GM21529 (cell line): ENCODE results near the gene ATG4C.
"Not testable (repeated sequence)": the region's sequence is repeated elsewhere in the genome, so short reads cannot be mapped to it uniquely, and the experiment has no call there.

Experiments used
- ATAC-seq: cut with Tn5 transposase; IDR thresholded peaks from one replicate; pipeline ENCODE4 v1.9.1; 2021; ENCODE audit not compliant: unreplicated experiment

The ATG4C gene

DNA sequence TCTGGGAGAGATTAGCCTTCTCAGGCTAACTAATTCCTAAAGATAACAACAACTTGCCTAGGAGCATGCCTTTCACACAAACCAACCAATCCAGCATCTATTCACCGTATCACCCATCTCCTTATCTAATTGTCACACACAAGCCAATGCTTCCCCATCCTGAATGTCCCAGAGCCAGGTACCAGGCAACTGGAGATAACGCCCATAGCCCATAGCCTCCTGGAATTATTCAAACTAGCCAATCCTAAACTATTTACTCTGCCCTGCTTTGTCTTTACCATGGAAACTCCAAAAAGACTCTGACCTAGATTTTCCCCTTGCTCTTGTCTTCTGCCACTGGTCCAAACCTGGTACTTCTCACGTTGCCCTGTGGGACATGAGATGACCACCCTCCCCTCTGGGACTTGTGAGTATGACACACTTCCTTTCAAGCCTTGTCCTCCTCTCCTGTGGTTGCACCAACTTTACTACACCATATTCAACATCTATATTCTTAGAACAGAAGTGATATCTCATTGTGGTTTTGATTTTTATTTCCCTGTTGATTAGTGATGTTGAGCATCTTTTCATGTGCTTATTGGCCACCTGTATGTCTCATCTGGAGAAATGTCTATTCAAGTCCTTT, 8.8 kb upstream of the ATG4C start:
- ATAC-seq = no peak

DNA sequence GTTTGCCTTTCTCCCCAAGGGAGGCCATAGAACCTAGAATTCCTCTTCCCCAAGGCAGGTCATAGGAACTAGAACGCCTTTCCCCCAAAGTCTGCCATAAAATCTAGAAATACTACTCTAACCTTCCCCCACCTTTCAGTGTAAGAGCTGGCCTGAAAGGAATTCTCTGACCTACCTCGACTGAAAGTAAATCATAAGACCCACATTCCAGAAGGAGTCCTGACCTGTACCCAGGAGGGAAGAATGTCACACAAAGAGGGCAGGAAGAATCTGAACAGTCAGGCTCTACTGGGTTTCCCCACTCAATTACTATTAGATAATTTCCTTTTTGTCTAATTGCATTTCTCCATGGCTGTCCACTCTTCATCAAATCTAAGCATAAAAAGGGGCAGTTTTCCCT, 5.7 kb upstream of the ATG4C start:
- no peak for ATAC-seq

DNA sequence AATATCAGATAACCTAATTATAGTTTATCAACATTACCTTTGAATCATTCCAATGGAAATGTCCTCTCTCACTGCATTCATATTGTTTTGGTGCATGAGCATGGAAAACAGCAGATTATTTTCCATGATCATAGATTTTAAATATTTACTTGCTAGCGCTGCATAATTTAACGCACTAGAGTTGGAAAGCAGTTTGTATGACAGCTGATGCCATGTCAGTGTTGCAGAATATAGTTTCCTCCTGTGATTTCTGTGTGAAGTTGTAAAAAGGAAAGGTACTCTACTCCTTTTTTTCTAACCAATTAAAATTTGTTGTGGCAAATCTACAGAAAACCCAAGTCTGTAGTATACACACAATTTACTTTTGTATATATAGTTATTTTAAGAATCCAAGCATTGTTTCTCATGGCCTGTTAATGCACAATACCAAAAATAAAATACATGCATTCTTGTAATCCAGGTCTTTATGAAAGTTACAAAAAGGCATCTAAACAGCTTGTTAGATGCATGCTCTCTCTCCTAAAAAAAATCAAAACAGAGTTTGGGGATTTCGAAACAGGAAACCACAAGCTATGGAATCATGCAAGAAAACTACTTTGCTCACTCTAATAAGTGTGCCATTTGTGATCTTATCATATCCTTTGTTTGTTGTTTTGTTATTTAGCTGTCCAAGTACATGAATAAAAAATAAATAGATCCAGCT, 1.9 kb upstream of the ATG4C start:
- no peak for ATAC-seq

DNA sequence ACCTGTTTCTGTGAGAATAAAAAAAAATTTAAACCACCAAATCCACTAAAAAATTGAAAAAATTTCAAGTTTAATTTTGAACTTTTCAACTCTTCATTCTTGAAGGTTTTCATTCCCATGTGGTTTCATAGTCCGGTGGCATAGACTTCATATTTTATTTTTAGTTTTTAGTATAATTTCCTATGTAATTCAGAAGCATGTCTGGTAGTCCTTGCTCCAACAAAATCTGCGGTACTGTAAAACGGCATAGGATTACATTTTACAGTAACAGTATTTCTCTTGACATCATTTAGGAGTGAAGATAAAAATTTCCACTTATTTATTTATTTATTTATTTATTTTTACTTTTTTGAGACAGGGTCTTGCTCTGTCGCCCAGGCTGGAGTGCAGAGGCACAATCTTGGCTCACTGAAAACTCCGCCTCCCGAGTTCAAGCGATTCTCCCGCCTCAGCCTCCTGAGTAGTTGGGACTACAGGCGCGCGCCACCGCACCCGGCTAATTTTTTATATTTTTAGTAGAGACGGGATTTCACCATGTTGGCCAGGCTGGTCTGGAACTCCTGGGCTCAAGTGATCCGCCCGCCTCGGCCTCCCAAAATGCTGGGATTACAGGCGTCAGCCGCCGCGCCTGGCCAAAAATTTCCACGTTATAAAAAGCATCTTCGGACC, 1.3 kb upstream of the ATG4C start:
- ATAC-seq = not testable (repeated sequence)

DNA sequence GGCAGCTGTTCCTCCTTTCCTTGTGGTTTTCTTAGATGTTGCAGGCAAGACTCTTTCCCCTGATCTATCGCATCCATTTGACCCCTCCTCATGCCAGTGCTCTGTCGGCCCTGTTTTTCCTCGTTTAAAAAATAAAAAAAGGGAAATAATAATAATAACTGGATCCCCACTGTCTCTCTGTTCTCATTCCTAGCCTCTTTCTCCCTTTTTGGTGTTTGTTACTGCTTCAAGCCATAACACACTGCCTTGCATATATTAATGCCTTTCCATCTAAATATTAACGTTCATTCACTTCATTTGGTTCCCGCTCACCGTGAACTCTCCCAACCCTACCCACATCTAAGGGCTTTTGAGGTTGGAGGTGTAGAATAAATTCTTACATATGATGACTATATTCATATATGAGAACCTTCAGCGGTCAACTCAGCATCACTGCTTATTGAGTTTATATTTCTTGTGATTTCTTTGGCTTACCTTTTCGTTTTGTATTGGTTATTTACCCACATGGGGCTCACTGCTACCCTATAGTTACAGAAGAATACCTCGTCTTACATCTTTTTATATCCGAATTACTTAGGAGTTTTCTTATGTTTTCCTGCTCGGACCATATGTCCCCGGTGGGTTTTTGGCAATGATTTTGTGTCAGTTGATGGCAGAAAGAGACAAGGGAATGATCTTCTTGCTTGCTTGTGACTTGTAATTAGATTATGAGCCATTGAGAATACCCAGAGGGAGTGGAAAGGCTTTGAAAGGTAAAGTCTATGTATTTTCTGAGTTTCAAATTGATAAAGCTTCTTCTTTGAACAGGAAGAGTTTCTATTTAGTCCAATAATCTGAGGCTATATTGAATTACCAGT, 805 bp downstream of the ATG4C start:
- ATAC-seq = peak; percentile 25

DNA sequence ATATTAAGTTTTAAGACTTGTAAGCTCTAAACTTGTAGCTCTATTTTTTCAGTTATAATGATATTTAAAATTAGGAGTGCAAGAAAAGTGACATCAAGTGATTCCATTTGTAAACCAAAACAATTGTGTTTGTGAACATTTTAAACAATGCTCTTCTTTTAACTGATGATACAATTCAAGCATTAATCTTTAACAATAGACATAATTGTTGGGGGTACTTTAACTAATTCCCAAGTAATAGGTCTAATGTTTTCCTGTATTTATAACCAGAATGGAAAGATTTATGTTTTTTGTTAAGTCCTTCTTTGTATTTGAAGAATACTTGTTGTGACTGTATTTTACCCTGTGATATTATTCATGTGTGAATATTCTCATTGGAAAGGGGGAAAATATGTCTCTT, 6.8 kb downstream of the ATG4C start:
- ATAC-seq = no peak

DNA sequence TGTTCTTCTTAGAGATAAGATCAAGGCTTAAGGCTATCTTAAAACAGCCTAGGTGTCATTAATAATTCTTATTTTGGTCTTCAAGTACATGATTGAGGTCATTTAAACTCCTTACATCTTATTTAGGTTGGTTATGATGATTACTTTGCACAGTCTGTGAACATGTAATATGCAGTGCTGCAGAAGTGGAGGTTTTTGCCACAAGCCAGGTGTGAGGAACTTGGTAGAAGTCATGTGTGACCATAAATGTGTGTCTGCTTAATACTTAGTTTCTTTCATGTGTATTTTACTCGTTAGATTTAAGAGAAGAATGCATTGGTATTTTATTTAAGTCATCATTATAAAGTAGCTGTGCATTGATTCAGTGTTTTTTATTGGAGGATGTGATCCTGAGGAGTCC, 10.1 kb downstream of the ATG4C start:
- no peak for ATAC-seq

DNA sequence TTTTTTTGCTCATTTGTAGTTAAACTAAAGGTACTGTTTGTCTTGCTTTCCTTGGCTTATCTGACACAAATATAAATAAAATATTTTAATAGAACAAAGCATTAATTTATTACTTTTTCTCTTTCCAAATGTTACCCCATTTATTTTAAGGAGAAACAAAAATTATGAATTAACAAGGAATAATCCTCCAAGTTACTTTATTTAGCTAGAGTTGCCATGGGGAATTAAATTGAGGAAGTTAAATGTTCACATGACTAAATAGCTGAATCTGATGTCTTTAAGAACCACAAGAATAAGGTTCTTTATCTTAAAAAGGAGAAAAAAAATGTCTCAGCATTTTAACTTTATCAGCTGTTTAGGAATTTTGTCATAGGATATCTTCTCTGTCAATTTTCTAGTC, 12.3 kb downstream of the ATG4C start:
- ATAC-seq = no peak

DNA sequence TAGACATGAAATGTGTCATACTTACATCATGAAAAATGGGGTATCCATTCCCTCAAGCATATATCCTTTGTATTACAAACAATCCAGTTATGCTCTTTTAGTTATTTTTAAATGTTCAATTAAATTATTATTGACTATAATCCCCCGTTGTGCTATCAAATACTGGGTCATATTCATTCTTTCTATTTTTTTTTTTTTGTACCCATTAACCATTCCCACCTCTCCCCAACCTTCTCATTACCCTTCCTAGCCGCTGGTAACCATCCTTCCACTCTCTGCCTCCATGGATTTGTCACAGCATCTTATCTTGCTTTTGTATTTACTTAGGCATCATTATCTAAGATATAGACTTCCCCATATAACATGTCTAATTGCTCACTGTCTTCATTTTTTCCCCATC, 15.8 kb downstream of the ATG4C start:
- ATAC-seq = no peak

DNA sequence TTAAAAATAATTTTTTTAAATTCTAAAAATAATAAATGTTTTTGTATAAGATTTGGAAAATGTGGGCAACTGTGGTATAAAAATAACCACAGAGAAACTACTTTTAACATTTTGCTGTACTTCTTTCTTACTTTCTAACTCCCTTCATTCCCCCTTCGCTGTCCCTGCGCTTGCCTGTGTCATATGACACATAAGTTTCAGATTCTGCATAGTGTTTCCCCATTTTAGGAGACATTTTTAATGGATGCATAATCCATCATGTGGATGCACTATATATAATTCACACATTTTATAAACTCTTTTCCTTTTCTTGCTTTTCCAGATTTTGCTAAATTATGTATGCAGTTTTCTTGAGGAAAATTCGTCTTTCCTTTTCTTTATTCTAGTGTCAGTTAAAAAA, 16.3 kb downstream of the ATG4C start:
- ATAC-seq = peak; percentile 50

DNA sequence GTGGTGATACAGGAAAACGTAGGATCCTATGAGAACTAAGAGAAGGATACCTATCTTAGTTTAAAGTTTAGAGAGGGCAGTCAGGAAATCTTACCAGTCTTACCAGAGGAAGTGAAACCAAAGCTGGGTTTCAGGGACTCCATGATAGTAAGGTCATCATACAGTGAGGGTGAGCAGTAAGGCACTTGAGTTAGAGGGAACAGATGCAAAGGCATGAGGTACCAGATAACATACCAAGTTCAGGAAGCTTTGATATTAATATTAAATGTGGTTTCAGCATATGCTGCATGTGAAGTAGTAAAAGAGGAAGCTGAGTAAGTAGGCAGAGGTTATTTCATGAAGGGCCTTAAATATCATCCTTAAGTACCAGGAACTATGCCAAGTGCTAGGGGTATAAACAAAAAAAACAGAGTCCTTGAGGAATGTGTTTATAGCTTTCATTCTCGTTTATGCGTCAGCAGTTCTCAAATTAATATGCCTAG, 16.9 kb downstream of the ATG4C start:
- peak; percentile 99 for ATAC-seq

DNA sequence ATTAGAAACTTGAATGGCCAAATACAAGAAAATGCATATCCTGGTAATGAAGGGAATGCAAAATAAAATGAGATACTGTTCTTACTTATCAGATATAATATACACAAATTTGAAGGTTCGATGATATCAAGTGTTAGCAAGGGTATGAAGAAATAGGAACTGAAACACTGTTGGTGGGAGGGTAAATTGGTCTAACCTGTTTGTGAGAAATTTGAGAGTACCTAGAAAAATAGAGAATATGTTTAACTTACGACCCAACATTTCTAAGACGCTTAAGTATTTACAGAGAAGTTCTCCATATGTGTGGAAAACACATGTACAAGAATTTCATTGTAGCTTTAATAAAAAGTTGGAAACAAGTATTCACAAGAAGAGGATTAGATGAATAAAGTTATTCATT, 25.9 kb downstream of the ATG4C start:
- ATAC-seq = no peak

DNA sequence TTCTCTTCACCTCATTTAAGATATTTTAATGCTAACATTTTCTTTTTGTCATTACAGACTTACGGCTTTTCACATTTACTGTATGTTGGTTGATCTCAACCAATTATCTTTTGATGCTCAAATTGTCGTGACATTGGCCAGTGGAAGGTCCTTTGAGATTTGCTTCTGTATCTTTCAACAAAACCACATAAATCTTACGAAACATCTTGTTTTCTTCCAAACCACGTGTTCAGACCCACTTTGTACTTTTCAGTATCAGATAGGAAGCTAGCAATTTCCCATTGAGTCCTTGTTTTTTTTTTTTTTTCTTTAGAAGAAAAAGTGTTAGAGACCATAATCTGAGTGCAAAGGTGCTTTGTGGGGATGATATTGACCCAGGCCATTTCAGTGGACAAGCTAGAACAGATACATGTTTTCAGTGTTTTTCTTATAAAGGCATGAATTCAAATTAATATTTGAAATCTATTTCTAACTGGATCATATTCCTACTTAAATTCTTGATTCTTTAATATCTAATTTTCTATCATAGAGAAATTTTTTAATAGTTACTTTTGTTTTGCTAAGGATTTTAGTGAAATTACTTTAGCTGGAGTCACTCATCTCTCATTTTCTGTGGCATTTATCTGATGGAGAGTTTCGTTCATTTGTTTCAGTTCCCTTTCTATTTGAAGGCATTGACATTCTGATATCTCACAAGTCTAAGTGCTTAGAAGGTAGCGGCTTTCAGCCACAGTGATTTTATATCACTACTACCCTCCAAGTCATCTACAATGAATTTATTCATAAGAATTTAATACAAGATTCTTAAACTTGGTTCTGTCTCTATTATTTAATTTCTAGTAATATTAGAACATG, 26.7 kb downstream of the ATG4C start:
- ATAC-seq = peak; percentile 97

DNA sequence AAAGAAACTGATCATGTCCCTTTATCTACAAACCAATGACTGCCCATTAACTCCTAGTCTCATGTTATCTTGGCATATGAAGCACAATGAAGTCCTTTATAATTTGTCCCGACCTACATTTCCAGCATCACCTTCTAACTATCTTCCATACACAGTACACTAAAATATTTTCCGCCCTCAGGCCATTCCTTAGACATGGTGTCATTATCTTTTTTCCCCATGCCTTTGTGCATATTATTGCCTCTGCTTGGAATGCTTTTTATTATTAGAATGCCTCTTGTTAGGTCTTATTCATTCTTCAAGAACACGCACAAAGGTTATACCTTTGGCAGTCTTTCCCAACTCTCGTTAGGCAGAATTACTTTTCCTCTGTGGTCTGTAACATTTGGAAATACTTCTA, 39.6 kb downstream of the ATG4C start:
- no peak for ATAC-seq

DNA sequence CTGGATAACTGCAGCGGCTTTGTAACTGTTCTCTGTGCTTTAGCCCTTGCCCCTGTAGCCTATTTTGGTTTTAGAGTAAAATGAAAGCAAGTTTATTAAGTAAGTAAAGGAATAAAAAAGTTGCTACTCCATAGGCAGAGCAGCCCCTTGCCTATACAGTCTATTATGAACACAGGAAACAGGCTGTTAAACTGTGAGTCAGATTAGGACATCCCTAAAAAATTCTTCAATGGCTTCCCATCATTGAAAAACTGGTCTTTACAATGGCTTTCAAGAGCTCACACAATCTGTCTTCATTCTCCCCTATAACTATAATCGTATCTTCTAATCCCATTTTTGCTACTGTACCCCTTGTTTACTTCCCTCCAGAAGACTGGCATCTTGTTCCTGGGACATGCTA, 43.0 kb downstream of the ATG4C start:
- no peak for ATAC-seq

DNA sequence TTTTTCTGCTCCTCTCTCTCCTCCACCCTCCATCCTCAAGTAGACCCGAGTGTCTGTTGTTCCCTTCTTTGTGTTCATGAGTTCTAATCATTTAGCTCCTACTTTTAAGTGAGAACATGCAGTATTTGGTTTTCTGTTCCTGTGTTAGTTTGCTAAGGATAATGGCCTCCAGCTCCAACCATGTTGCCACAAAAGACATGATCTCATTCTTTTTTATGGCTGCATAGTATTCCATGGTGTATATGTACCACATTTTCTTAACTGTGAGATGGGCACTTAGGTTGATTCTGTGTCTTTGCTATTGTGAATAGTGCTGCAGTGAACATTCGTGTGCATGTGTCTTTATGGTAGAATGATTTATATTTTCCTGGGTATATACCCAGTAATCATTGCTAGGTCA, 43.9 kb downstream of the ATG4C start:
- ATAC-seq = not testable (repeated sequence)

DNA sequence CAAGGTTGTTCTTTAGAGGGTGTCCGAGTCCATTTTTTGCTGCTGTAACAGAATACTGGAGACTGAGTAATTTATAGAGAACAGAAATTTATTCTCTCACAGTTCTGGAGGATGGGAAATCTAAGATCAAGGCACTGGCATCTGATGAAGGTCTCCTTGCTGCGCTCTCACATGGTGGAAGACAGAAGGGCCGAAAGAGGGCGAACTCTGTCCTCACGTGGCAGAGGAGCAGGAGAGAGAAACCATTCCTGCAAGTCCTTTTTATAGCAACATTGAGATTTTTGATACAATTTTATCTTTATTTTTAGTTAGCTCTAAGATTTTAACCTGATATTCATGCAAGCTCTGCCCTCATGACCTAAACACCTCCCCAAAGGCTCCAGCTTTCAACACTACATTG, 48.3 kb downstream of the ATG4C start:
- no peak for ATAC-seq

DNA sequence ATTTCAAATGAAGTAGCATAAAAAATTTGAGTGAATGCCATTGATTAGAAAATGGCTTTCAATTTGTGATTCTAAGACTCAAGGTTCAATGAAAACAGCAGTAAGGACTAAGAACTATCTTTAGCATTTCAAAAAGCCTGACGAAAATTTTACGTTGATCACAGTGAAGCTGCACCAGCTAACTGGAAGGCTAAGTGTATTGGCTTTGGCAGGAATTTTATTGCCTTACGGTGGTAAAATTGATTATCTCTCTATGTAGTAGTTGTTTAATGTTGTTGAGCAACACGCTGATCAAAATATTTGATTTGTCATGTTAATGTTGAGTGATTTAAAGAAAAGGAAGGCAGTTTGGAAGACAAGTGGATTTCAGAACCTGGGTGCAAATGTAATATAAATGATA, 49.6 kb downstream of the ATG4C start:
- ATAC-seq = no peak

DNA sequence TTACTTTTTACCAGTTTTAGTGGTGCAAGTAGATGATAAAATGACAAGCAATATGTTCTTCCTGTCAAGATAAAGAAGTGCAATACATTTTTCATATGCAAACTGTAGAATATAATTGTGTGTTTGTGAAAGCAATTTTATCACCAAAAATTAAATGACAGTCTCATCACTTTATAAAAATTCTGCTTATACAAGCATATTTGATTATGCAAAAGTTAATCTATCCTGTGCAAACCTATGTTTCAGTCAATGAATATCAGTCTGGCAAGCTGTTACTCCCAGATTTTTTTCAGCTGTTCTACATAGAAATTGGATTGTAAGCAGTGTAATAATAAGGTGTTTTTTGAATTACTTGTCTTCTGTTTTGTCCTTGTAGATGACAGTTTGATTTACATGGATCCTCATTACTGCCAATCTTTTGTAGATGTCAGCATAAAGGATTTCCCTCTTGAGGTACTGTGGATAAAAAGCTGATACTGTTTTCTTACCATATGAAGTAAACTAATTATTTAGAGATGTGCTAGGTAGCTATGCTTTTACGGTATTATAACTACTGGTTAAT, 50.5 kb downstream of the ATG4C start:
- ATAC-seq = no peak

DNA sequence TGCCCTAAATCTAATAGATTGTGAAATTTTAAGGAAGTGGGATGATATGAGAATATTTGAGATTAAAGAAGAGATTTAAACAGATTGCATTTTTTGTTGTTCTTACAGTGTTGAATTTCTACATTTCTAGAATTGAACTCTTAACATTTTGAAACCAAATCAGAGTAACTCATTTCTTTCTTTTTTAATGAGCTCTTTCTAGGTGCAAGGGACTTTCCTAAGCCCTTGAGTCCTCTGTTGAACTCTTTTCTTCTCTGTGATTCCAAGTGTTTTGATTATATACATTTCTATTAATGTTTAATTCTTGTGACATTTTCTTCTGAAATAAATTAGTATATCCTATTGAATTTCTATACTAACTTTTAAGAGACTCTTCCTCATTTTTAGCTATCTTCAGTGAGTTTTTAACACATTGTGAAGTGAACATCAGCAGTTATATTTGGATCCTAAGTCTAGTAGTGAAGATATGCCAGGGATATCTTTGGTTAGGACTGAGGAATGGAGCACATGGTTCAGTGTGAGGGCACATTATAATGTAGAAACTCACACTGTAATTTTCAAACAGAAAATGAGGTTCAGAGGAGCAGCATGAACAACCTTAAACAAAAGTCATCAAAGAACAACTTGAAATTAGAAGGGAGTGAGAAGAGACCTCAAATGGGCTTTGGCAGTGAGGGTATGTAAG, 53.1 kb downstream of the ATG4C start:
- no peak for ATAC-seq
